Measurements from ENCODE around the gene CHIC2.
"Not testable (repeated sequence)": the region's sequence is repeated elsewhere in the genome, so short reads cannot be mapped to it uniquely, and the experiment has no call there.

CHIC2 gene

GRCh38 chr4:54055494-54055893 lies 8.9 kb downstream of the CHIC2 start:
- Histone ChIP-seq H3K27me3 (ENCODE audit: insufficient read depth, low read length) (no peaks in the 10 kb centered on the region), H3K9me2 (ENCODE audit: low read depth, low read length) (no peaks in the 10 kb centered on the region), H3K9ac (ENCODE audit: low read length) (no peak overlapping the region), H4K20me1 (ENCODE audit: insufficient read depth, low read length) (no peaks in the 10 kb centered on the region), H2AFZ (ENCODE audit: low read length) (no peak overlapping the region), H3K4me3 (ENCODE audit: low read depth, low read length, poor library complexity, severe bottlenecking) (no peak overlapping the region), H3K79me2 (ENCODE audit: insufficient read depth, low read length) (peaks cover 89% of the 10 kb centered on the region), H3K9me3 (ENCODE audit: low read length) (no peaks in the 10 kb centered on the region), H3K27ac (ENCODE audit: low read depth, low read length, poor library complexity, severe bottlenecking) (no peak overlapping the region), H3K4me2 (ENCODE audit: low read length) (no peak overlapping the region), H3K4me1 (ENCODE audit: insufficient read depth, low read length, severe bottlenecking) (peaks cover 43% of the 10 kb centered on the region), H3K36me3 (ENCODE audit: insufficient read depth, low read length) (peaks cover 4% of the 10 kb centered on the region; the same call in 1 of the 2 replicates), H3F3A (ENCODE audit: insufficient read depth, low read length) (no peaks in the 10 kb centered on the region)
- no peak for TF ChIP-seq EZH2 (IDR thresholded peaks at IDR 0.05; ENCODE audit: borderline replicate concordance, low read length)
- TF ChIP-seq CTCF (IDR thresholded peaks at IDR 0.05; ENCODE audit: low read length): no peak

GRCh38 chr4:54054501-54054900 lies 9.9 kb downstream of the CHIC2 start:
- no peaks in the 10 kb centered on the region for H3K27me3 ChIP-seq (ENCODE audit: insufficient read depth, low read length)
- H3K9me2 ChIP-seq (ENCODE audit: low read depth, low read length): no peaks in the 10 kb centered on the region
- TF ChIP-seq EZH2 (IDR thresholded peaks at IDR 0.05; ENCODE audit: borderline replicate concordance, low read length) (no peak), CTCF (IDR thresholded peaks at IDR 0.05; ENCODE audit: low read length) (no peak)
- H3K9ac ChIP-seq (ENCODE audit: low read length): no peak overlapping the region
- H3K4me3 ChIP-seq (ENCODE audit: low read depth, low read length, poor library complexity, severe bottlenecking): no peak overlapping the region
- peaks cover 79% of the 10 kb centered on the region for H3K79me2 ChIP-seq (ENCODE audit: insufficient read depth, low read length)
- H3K27ac ChIP-seq (ENCODE audit: low read depth, low read length, poor library complexity, severe bottlenecking): no peak overlapping the region
- no peak overlapping the region for H3K4me2 ChIP-seq (ENCODE audit: low read length)
- peaks cover 5% of the 10 kb centered on the region; the same call in 1 of the 2 replicates for H3K36me3 ChIP-seq (ENCODE audit: insufficient read depth, low read length)
- H2AFZ ChIP-seq (ENCODE audit: low read length): no peak overlapping the region
- no peaks in the 10 kb centered on the region for H3F3A ChIP-seq (ENCODE audit: insufficient read depth, low read length)
- H3K4me1 ChIP-seq (ENCODE audit: insufficient read depth, low read length, severe bottlenecking): peaks cover 34% of the 10 kb centered on the region
- H4K20me1 ChIP-seq (ENCODE audit: insufficient read depth, low read length): no peaks in the 10 kb centered on the region
- H3K9me3 ChIP-seq (ENCODE audit: low read length): no peaks in the 10 kb centered on the region

- H3K4me2 ChIP-seq (ENCODE audit: low read length); H3K27me3 ChIP-seq (ENCODE audit: insufficient read depth, low read length); H3F3A ChIP-seq (ENCODE audit: insufficient read depth, low read length); H3K9me3 ChIP-seq (ENCODE audit: low read length); H2AFZ ChIP-seq (ENCODE audit: low read length); H3K4me3 ChIP-seq (ENCODE audit: low read depth, low read length, poor library complexity, severe bottlenecking); H4K20me1 ChIP-seq (ENCODE audit: insufficient read depth, low read length); H3K9ac ChIP-seq (ENCODE audit: low read length); H3K27ac ChIP-seq (ENCODE audit: low read depth, low read length, poor library complexity, severe bottlenecking); H3K9me2 ChIP-seq (ENCODE audit: low read depth, low read length): not testable (repeated sequence)
- peaks cover 25% of the 10 kb centered on the region for H3K4me1 ChIP-seq (ENCODE audit: insufficient read depth, low read length, severe bottlenecking)
- H3K36me3 ChIP-seq (ENCODE audit: insufficient read depth, low read length): peaks cover 17% of the 10 kb centered on the region
- H3K79me2 ChIP-seq (ENCODE audit: insufficient read depth, low read length): peaks cover 67% of the 10 kb centered on the region
Measured at GRCh38 chr4:54053322-54053721, 11.1 kb downstream of the CHIC2 start.

GRCh38 chr4:54050214-54050904 lies 14.0 kb downstream of the CHIC2 start:
- H3K79me2 ChIP-seq (ENCODE audit: insufficient read depth, low read length): peaks cover 38% of the 10 kb centered on the region
- no peaks in the 10 kb centered on the region for H4K20me1 ChIP-seq (ENCODE audit: insufficient read depth, low read length)

GRCh38 chr4:54043630-54044029 lies 20.8 kb downstream of the CHIC2 start:
- not testable (repeated sequence) for H3K4me2 ChIP-seq (ENCODE audit: low read length); H4K20me1 ChIP-seq (ENCODE audit: insufficient read depth, low read length); H3K27ac ChIP-seq (ENCODE audit: low read depth, low read length, poor library complexity, severe bottlenecking); H2AFZ ChIP-seq (ENCODE audit: low read length); H3K9ac ChIP-seq (ENCODE audit: low read length); H3K27me3 ChIP-seq (ENCODE audit: insufficient read depth, low read length); H3K79me2 ChIP-seq (ENCODE audit: insufficient read depth, low read length); H3K9me3 ChIP-seq (ENCODE audit: low read length); H3K4me1 ChIP-seq (ENCODE audit: insufficient read depth, low read length, severe bottlenecking); H3F3A ChIP-seq (ENCODE audit: insufficient read depth, low read length); H3K4me3 ChIP-seq (ENCODE audit: low read depth, low read length, poor library complexity, severe bottlenecking); H3K9me2 ChIP-seq (ENCODE audit: low read depth, low read length)
- H3K36me3 ChIP-seq (ENCODE audit: insufficient read depth, low read length): peaks cover 35% of the 10 kb centered on the region

More at GRCh38 chr4:54050214-54050904, 14.0 kb downstream of the CHIC2 start:
- Histone ChIP-seq H3K4me3 (ENCODE audit: low read depth, low read length, poor library complexity, severe bottlenecking) (no peak overlapping the region), H3K4me1 (ENCODE audit: insufficient read depth, low read length, severe bottlenecking) (no peaks in the 10 kb centered on the region), H3K27ac (ENCODE audit: low read depth, low read length, poor library complexity, severe bottlenecking) (no peak overlapping the region), H3K36me3 (ENCODE audit: insufficient read depth, low read length) (peaks cover 18% of the 10 kb centered on the region), H3K9me3 (ENCODE audit: low read length) (no peaks in the 10 kb centered on the region), H3K4me2 (ENCODE audit: low read length) (no peak overlapping the region), H3K9ac (ENCODE audit: low read length) (no peak overlapping the region), H2AFZ (ENCODE audit: low read length) (no peak overlapping the region), H3K9me2 (ENCODE audit: low read depth, low read length) (no peaks in the 10 kb centered on the region), H3F3A (ENCODE audit: insufficient read depth, low read length) (no peaks in the 10 kb centered on the region), H3K27me3 (ENCODE audit: insufficient read depth, low read length) (no peaks in the 10 kb centered on the region)
- TF ChIP-seq CTCF (IDR thresholded peaks at IDR 0.05; ENCODE audit: low read length) (no peak), EZH2 (IDR thresholded peaks at IDR 0.05; ENCODE audit: borderline replicate concordance, low read length) (no peak)
